ENCODE results near the gene SPACA1. TPM values are rescaled to one million over a fixed set of nuclear protein-coding genes. Genes with fewer than 3 reads are reported as not detected.
"Not testable (repeated sequence)": the region's sequence is repeated elsewhere in the genome, so short reads cannot be mapped to it uniquely, and the experiment has no call there.

SPACA1 gene, protein sequence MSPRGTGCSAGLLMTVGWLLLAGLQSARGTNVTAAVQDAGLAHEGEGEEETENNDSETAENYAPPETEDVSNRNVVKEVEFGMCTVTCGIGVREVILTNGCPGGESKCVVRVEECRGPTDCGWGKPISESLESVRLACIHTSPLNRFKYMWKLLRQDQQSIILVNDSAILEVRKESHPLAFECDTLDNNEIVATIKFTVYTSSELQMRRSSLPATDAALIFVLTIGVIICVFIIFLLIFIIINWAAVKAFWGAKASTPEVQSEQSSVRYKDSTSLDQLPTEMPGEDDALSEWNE
- not detected for polyA plus RNA-seq (2013, experiment 1 of 2)
- polyA plus RNA-seq (2013, experiment 2 of 2): not detected

- H3K9me3 ChIP-seq (ENCODE audit: control insufficient read depth, low read length): no peaks in the 10 kb centered on the region
- H3K36me3 ChIP-seq (ENCODE audit: control insufficient read depth, insufficient read depth, low read length): no peaks in the 10 kb centered on the region
- H3K4me3 ChIP-seq (ENCODE audit: extremely low read depth, insufficient read depth, low read length, poor library complexity, severe bottlenecking): no peak within 1 kb of the TSS
- no peaks in the 10 kb centered on the region for H3K4me1 ChIP-seq (ENCODE audit: control insufficient read depth, insufficient read depth, low read length, poor library complexity, severe bottlenecking)
- H3K27ac ChIP-seq (ENCODE audit: low read depth, low read length, severe bottlenecking): no peak within 1 kb of the TSS
- 93 to 96% methylated on average over 76 to 77 of the region's 77 CpGs for WGBS, 2 experiments (ENCODE audit: insufficient coverage in 2 of 2)
Measured at GRCh38 chr6:88047510-88048150, at the start of gene SPACA1. TSS of gene SPACA1 (plus strand) at chr6:88047841. CDS start at chr6:88047906, 65 bp downstream.

DNA sequence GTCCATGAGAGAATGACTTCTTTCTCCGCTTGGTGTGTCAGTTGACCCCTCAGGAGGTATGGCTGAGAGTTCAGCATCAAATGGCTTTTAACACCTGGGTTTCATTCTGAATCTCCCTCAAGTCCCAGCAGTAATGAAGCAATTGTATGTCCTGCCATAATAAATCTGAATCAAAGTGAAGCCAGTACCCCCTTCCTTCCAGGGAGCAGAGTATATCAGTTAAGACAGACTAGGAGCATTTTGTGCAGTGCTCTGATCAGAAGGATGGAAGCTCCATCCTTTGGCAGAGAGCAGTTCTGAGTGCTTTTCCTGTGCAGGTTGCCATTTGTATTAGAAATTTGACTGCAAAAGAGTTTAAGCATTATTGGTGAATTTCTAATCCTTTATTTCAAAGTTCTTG, 46.9 kb upstream of the SPACA1 start:
- peaks cover 1% of the 10 kb centered on the region for H3K4me1 ChIP-seq (ENCODE audit: control insufficient read depth, insufficient read depth, low read length, poor library complexity, severe bottlenecking)
- no peak overlapping the region for H3K4me3 ChIP-seq (ENCODE audit: extremely low read depth, insufficient read depth, low read length, poor library complexity, severe bottlenecking)
- 88 to 91% methylated on average over 1 of the region's 1 CpG for WGBS, 2 experiments (ENCODE audit: insufficient coverage in 2 of 2)
- H3K36me3 ChIP-seq (ENCODE audit: control insufficient read depth, insufficient read depth, low read length): no peaks in the 10 kb centered on the region
- H3K27ac ChIP-seq (ENCODE audit: low read depth, low read length, severe bottlenecking): no peak overlapping the region
- no peaks in the 10 kb centered on the region for H3K9me3 ChIP-seq (ENCODE audit: control insufficient read depth, low read length)

GRCh38 chr6:88001279-88001678, 46.4 kb upstream of the SPACA1 start:
- not testable (repeated sequence) for H3K4me3 ChIP-seq (ENCODE audit: extremely low read depth, insufficient read depth, low read length, poor library complexity, severe bottlenecking)
- 96 to 98% methylated on average over 5 to 6 of the region's 8 CpGs for WGBS, 2 experiments (ENCODE audit: insufficient coverage in 2 of 2)

DNA sequence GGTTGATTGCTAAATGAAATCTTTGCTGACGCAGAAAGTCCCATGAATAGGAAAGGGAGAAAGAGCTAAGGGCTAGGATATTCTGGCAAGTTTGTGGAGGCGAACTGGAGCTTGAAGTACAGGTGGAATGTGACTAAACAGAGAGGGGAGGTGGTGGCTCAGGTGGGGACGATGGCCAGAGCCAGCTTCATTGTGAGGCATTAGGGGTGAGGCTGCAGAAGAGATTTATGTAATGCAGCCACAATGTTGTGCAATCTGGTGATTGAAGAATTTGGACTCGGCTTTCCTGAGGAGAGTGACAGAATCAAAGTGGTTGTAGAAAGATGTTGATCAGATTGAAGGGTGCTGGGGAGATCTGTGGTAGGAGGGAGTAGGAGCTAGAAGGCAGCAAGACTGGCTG, 42.9 kb upstream of the SPACA1 start:
- Histone ChIP-seq H3K4me3 (ENCODE audit: extremely low read depth, insufficient read depth, low read length, poor library complexity, severe bottlenecking) (no peak overlapping the region), H3K4me1 (ENCODE audit: control insufficient read depth, insufficient read depth, low read length, poor library complexity, severe bottlenecking) (no peaks in the 10 kb centered on the region), H3K36me3 (ENCODE audit: control insufficient read depth, insufficient read depth, low read length) (no peaks in the 10 kb centered on the region), H3K9me3 (ENCODE audit: control insufficient read depth, low read length) (no peaks in the 10 kb centered on the region), H3K27ac (ENCODE audit: low read depth, low read length, severe bottlenecking) (no peak overlapping the region)
- WGBS, 2 experiments (ENCODE audit: insufficient coverage in 2 of 2): 77 to 93% methylated on average over 4 of the region's 4 CpGs

More at GRCh38 chr6:88001279-88001678, 46.4 kb upstream of the SPACA1 start:
- H3K27ac ChIP-seq (ENCODE audit: low read depth, low read length, severe bottlenecking); H3K4me1 ChIP-seq (ENCODE audit: control insufficient read depth, insufficient read depth, low read length, poor library complexity, severe bottlenecking); H3K9me3 ChIP-seq (ENCODE audit: control insufficient read depth, low read length); H3K36me3 ChIP-seq (ENCODE audit: control insufficient read depth, insufficient read depth, low read length): not testable (repeated sequence)

GRCh38 chr6:88006557-88006956, 41.1 kb upstream of the SPACA1 start:
- H3K9me3 ChIP-seq (ENCODE audit: control insufficient read depth, low read length): no peaks in the 10 kb centered on the region
- no peak overlapping the region for H3K27ac ChIP-seq (ENCODE audit: low read depth, low read length, severe bottlenecking)
- 52 to 100% methylated on average over 2 to 5 of the region's 12 CpGs for WGBS, 2 experiments (ENCODE audit: insufficient coverage in 2 of 2)
- no peaks in the 10 kb centered on the region for H3K36me3 ChIP-seq (ENCODE audit: control insufficient read depth, insufficient read depth, low read length)
- no peaks in the 10 kb centered on the region for H3K4me1 ChIP-seq (ENCODE audit: control insufficient read depth, insufficient read depth, low read length, poor library complexity, severe bottlenecking)
- H3K4me3 ChIP-seq (ENCODE audit: extremely low read depth, insufficient read depth, low read length, poor library complexity, severe bottlenecking): no peak overlapping the region

- 83 to 97% methylated on average over 1 to 2 of the region's 4 CpGs for WGBS, 2 experiments (ENCODE audit: insufficient coverage in 2 of 2)
- no peak overlapping the region for H3K4me3 ChIP-seq (ENCODE audit: extremely low read depth, insufficient read depth, low read length, poor library complexity, severe bottlenecking)
- H3K4me1 ChIP-seq (ENCODE audit: control insufficient read depth, insufficient read depth, low read length, poor library complexity, severe bottlenecking): no peaks in the 10 kb centered on the region
- no peaks in the 10 kb centered on the region for H3K9me3 ChIP-seq (ENCODE audit: control insufficient read depth, low read length)
- no peaks in the 10 kb centered on the region for H3K36me3 ChIP-seq (ENCODE audit: control insufficient read depth, insufficient read depth, low read length)
- no peak overlapping the region for H3K27ac ChIP-seq (ENCODE audit: low read depth, low read length, severe bottlenecking)
Measured at GRCh38 chr6:88008411-88008810, 39.2 kb upstream of the SPACA1 start.

DNA sequence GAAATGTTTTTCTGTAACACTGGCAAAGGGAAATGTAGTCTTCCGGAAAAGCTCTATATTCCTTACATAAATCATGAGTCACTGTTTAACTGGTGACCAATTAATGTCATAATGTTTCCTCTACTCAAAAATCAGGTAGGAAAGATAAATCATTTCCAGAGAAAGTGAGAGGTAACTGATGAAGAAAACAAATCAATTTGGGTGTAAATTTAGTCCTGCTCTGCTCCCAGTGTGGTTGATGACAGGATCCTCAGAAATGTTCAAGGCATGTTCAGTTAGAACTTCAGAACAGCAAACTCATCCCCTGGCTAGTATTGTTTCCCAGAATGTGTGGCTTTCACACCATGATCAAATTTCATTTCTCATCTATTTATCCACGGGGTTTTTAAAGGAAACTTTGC, 38.8 kb upstream of the SPACA1 start:
- no peaks in the 10 kb centered on the region for H3K4me1 ChIP-seq (ENCODE audit: control insufficient read depth, insufficient read depth, low read length, poor library complexity, severe bottlenecking)
- no peak overlapping the region for H3K27ac ChIP-seq (ENCODE audit: low read depth, low read length, severe bottlenecking)
- no peaks in the 10 kb centered on the region for H3K9me3 ChIP-seq (ENCODE audit: control insufficient read depth, low read length)
- H3K36me3 ChIP-seq (ENCODE audit: control insufficient read depth, insufficient read depth, low read length): no peaks in the 10 kb centered on the region
- no peak overlapping the region for H3K4me3 ChIP-seq (ENCODE audit: extremely low read depth, insufficient read depth, low read length, poor library complexity, severe bottlenecking)
- WGBS, 2 experiments (ENCODE audit: insufficient coverage in 2 of 2): no CpG with 5 or more reads among the region's 2 CpGs

- no peaks in the 10 kb centered on the region for H3K4me1 ChIP-seq (ENCODE audit: control insufficient read depth, insufficient read depth, low read length, poor library complexity, severe bottlenecking)
- H3K4me3 ChIP-seq (ENCODE audit: extremely low read depth, insufficient read depth, low read length, poor library complexity, severe bottlenecking): no peak overlapping the region
- WGBS, 2 experiments (ENCODE audit: insufficient coverage in 2 of 2): 91 to 95% methylated on average over 2 of the region's 3 CpGs
Measured at GRCh38 chr6:88013015-88013414, 34.6 kb upstream of the SPACA1 start.

GRCh38 chr6:88013554-88013953, 34.1 kb upstream of the SPACA1 start:
- Histone ChIP-seq H3K9me3 (ENCODE audit: control insufficient read depth, low read length) (no peaks in the 10 kb centered on the region), H3K4me3 (ENCODE audit: extremely low read depth, insufficient read depth, low read length, poor library complexity, severe bottlenecking) (no peak overlapping the region), H3K27ac (ENCODE audit: low read depth, low read length, severe bottlenecking) (no peak overlapping the region), H3K4me1 (ENCODE audit: control insufficient read depth, insufficient read depth, low read length, poor library complexity, severe bottlenecking) (no peaks in the 10 kb centered on the region), H3K36me3 (ENCODE audit: control insufficient read depth, insufficient read depth, low read length) (no peaks in the 10 kb centered on the region)
- 83 to 86% methylated on average over 1 of the region's 2 CpGs for WGBS, 2 experiments (ENCODE audit: insufficient coverage in 2 of 2)

More at GRCh38 chr6:88013015-88013414, 34.6 kb upstream of the SPACA1 start:
- H3K36me3 ChIP-seq (ENCODE audit: control insufficient read depth, insufficient read depth, low read length): no peaks in the 10 kb centered on the region
- no peaks in the 10 kb centered on the region for H3K9me3 ChIP-seq (ENCODE audit: control insufficient read depth, low read length)
- H3K27ac ChIP-seq (ENCODE audit: low read depth, low read length, severe bottlenecking): no peak overlapping the region

DNA sequence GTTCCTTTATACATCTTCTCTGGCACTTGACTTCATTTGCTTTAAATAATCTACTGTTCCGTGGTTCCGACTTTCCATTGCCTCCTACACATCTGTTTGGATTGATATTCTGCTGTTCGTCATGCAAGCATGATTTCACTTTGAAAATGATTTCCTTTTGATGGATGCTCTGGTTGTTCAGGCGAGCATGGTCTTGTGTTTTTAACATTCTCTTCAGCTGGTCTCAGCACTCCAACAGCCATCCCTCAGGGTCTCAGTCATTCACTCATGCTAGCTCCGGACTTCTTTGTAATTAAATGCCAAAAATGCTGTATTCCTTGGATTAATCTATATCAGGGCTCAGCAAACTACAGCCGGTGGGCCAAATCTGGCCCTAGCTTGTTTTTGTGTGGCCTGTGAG, 27.2 kb upstream of the SPACA1 start:
- WGBS, 2 experiments (ENCODE audit: insufficient coverage in 2 of 2): 71 to 93% methylated on average over 2 to 4 of the region's 6 CpGs
- H3K36me3 ChIP-seq (ENCODE audit: control insufficient read depth, insufficient read depth, low read length): no peaks in the 10 kb centered on the region

GRCh38 chr6:88024696-88025095, 22.9 kb upstream of the SPACA1 start:
- Histone ChIP-seq H3K36me3 (ENCODE audit: control insufficient read depth, insufficient read depth, low read length) (no peaks in the 10 kb centered on the region), H3K4me3 (ENCODE audit: extremely low read depth, insufficient read depth, low read length, poor library complexity, severe bottlenecking) (no peak overlapping the region)
- 78 to 86% methylated on average over 1 of the region's 2 CpGs for WGBS, 2 experiments (ENCODE audit: insufficient coverage in 2 of 2)

More for the DNA sequence above, 27.2 kb upstream of the SPACA1 start:
- H3K4me1 ChIP-seq (ENCODE audit: control insufficient read depth, insufficient read depth, low read length, poor library complexity, severe bottlenecking): no peaks in the 10 kb centered on the region
- H3K27ac ChIP-seq (ENCODE audit: low read depth, low read length, severe bottlenecking): no peak overlapping the region
- H3K9me3 ChIP-seq (ENCODE audit: control insufficient read depth, low read length): no peaks in the 10 kb centered on the region
- no peak overlapping the region for H3K4me3 ChIP-seq (ENCODE audit: extremely low read depth, insufficient read depth, low read length, poor library complexity, severe bottlenecking)

More at GRCh38 chr6:88024696-88025095, 22.9 kb upstream of the SPACA1 start:
- Histone ChIP-seq H3K9me3 (ENCODE audit: control insufficient read depth, low read length) (peaks cover 13% of the 10 kb centered on the region), H3K4me1 (ENCODE audit: control insufficient read depth, insufficient read depth, low read length, poor library complexity, severe bottlenecking) (no peaks in the 10 kb centered on the region), H3K27ac (ENCODE audit: low read depth, low read length, severe bottlenecking) (no peak overlapping the region)

Measured in mesodermal cell (in vitro differentiated cells).